NCI-H2196 (cell line): ENCODE results near the gene PCCB.
A peak's percentile ranks its signal among the peaks of the same experiment; 100 is the strongest.
"Not testable (repeated sequence)": the region's sequence is repeated elsewhere in the genome, so short reads cannot be mapped to it uniquely, and the experiment has no call there.

Experiments used
- DNase-seq: peaks from one replicate; lab custom pipeline; 2025; ENCODE audit not compliant: unreplicated experiment; lab: John Stamatoyannopoulos, UW

Gene PCCB

GRCh38 chr3:136250059-136250902, at the start of gene PCCB:
Gene PCCB, plus strand, starts transcription at chr3:136250340. Its CDS starts 36 bp downstream, at chr3:136250376.
- DNase-seq = peak; percentile 100

- DNase-seq = no peak
Measured at GRCh38 chr3:136207489-136208115, 42.5 kb upstream of the PCCB start.

- DNase-seq = no peak
Measured at GRCh38 chr3:136209921-136210320, 40.2 kb upstream of the PCCB start.

GRCh38 chr3:136211547-136211946, 38.6 kb upstream of the PCCB start:
- no peak for DNase-seq

GRCh38 chr3:136222746-136223145, 27.4 kb upstream of the PCCB start:
- not testable (repeated sequence) for DNase-seq

GRCh38 chr3:136232413-136232812, 17.7 kb upstream of the PCCB start:
- DNase-seq = no peak

- DNase-seq = no peak
Measured at GRCh38 chr3:136235545-136235944, 14.6 kb upstream of the PCCB start.

GRCh38 chr3:136236109-136236508, 14.0 kb upstream of the PCCB start:
- DNase-seq = no peak

- no peak for DNase-seq
Measured at GRCh38 chr3:136237103-136237502, 13.0 kb upstream of the PCCB start.

GRCh38 chr3:136237961-136238649, 12.0 kb upstream of the PCCB start:
- DNase-seq = no peak

GRCh38 chr3:136239094-136239493, 11.0 kb upstream of the PCCB start:
- DNase-seq = no peak

GRCh38 chr3:136245691-136246090, 4.4 kb upstream of the PCCB start:
- no peak for DNase-seq

GRCh38 chr3:136247436-136247835, 2.7 kb upstream of the PCCB start:
- DNase-seq = no peak

GRCh38 chr3:136247855-136248590, 2.1 kb upstream of the PCCB start:
- DNase-seq = no peak

- DNase-seq = no peak
Measured at GRCh38 chr3:136249091-136249490, 1.0 kb upstream of the PCCB start.

GRCh38 chr3:136249593-136249992, 547 bp upstream of the PCCB start:
- no peak for DNase-seq

- DNase-seq = peak; percentile 93
Measured at GRCh38 chr3:136250903-136251460, 842 bp downstream of the PCCB start.

- DNase-seq = no peak
Measured at GRCh38 chr3:136251511-136251910, 1.4 kb downstream of the PCCB start.

GRCh38 chr3:136255672-136256406, 5.7 kb downstream of the PCCB start:
- no peak for DNase-seq

- DNase-seq = no peak
Measured at GRCh38 chr3:136258199-136258598, 8.1 kb downstream of the PCCB start.
